Stimulated activated CD4-positive, alpha-beta T cell treated with anti-CD3 and anti-CD28 coated beads, Interleukin-1b, Interleukin-23, amount 100 ng/mL, for 48 hours (primary cell): ENCODE measurements around the gene SRSF7.
A peak's percentile ranks its signal among the peaks of the same experiment; 100 is the strongest.
"Not testable (repeated sequence)": the region's sequence is repeated elsewhere in the genome, so short reads cannot be mapped to it uniquely, and the experiment has no call there.

ENCODE experiments used
- DNase-seq: peaks from one replicate; pipeline ENCODE4 v3.0.0-alpha.2; 2020

SRSF7 gene

DNA sequence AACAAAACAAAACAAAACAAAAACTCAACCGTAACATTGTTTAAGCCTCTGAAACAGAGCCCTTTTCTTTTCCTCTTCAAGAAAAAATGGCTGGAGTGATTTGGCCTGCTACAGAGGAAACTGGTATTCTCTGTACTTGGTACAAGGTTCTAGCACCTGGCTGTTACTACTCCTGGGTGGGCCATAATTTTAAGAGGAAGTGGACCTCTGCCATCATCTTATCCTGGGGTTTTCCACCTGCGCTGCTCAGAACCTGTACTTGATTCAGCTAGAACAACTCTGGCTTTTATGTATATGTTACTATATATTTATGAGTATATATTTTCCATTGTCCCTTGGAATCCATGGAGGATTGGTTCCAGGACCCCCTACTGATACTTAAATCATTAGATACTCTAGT is 22.5 kb downstream of the SRSF7 start:
- no peak for DNase-seq

GRCh38 chr2:38727661-38728060 is 23.5 kb downstream of the SRSF7 start:
- DNase-seq = no peak

DNA sequence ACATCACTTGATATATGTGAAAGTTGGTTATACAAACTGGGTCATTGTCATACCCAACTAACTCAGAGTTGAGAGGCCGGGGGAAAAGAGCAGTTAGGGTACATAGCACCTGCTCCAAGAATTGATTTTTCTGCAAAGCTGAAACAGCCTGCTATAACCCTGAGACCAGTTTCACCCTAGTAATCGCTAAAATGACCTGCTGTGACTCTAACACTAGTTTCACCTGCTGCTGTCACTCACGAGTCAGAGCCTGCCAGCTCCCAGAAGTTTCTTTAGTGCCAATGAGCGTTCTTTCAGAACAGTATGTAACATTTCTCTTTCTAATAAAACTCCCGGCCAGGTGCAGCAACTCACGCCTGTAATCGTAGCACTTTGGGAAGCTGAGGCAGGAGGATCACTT is 28.0 kb downstream of the SRSF7 start:
- peak; percentile 38 for DNase-seq

DNA sequence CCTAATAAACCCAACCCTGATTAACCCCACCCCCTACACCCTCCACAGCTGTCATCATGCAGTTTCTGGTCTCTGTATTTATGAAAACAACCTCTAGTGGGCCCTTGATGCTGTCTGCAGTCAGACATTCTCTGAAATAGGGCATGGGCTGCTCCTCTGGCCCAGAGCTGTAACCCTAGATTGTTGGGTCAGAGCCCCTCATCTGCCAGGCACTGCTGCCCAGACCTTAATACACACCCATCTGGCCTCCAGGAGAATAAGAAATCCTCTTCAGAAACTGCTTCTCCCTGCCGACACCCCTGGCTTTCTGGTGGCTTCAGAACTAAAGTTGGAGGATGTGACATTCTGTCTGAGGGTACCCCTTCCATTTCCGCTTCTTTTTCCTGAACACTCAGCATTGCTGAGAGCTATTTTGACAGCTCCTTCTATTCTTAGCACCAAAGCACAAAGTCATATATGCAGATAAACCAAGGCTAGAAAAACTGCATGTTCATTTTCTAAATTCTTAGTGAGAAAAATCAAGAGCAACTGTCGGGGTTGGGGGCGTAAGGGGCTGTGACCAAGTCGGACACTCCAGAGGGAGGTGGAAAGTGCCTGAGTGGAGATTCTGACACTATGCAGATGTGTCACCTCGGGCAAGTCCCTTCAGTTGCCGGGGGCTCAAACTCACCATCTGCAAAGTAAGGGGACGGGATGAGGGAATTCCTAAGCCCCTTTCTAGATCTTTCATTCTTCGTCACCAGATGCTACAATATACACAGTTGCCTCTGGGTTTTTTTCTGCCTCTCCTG is 28.7 kb downstream of the SRSF7 start:
- DNase-seq = peak; percentile 74

- DNase-seq = no peak
These were observed 30.4 kb downstream of the SRSF7 start for GRCh38 chr2:38720613-38721241.

DNA sequence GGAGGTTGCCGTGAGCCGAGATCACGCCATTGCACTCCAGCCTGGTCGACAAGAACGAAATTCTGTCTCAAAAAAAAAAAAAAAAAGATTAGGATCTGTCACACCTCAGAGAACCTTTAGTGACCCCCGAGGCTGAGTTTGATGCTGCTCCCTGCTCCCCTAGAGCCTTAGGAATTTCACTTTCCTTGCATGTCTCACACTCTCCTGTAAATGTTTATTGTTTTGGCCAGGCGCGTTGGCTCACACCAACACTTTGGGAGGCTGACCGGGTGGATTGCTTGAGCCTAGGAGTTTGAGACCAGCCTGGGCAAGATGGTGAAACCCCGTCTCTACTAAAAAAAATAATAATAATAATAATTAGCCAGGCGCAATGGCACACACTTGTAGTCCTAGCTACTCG is 31.5 kb downstream of the SRSF7 start:
- no peak for DNase-seq

DNA sequence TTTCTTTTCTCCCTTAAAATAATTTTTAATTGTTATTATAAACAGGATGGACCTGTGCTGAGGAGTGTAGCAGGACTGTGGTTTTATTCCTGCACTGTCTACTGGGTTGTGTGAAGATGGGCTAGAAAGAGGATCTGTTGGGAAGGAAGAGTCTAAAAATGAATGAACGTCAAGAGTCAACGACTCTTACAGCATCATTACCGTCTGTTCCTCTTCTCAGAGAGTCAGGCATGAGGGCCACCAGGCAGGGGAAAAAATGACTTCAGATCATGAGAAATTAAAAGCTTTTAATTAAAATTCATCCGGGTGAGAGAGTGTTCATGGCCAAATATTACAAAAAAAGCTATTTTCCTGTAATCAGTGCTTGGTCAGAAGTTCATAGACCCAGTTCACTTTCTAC is 32.6 kb downstream of the SRSF7 start:
- no peak for DNase-seq

DNA sequence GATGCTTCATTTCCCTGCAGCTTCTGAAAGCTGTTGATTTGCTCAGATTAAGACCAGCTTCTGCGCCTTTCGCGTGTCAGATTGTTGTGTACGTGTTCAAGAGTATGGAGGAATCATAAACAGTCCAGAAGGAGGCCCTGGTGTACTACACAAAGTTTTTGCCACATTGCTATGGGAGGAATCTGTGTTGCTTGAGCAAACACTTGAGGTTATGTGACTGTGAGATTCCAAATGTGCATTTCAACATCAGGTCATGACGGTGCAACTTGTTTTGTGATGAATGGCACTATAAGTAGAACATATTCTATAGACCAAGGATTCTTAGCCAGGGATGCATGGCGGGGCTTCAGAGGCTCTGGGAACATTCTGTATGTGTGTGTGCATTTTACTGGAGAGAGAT is 35.0 kb downstream of the SRSF7 start:
- no peak for DNase-seq

GRCh38 chr2:38714941-38715340 is 36.2 kb downstream of the SRSF7 start:
- not testable (repeated sequence) for DNase-seq

- DNase-seq = no peak
These were observed 37.8 kb downstream of the SRSF7 start for GRCh38 chr2:38713338-38713737.

- no peak for DNase-seq
These were observed 38.3 kb downstream of the SRSF7 start for GRCh38 chr2:38712871-38713270.

- no peak for DNase-seq
These were observed 38.7 kb downstream of the SRSF7 start for GRCh38 chr2:38712413-38712812.

GRCh38 chr2:38711558-38711957 is 39.6 kb downstream of the SRSF7 start:
- no peak for DNase-seq

DNA sequence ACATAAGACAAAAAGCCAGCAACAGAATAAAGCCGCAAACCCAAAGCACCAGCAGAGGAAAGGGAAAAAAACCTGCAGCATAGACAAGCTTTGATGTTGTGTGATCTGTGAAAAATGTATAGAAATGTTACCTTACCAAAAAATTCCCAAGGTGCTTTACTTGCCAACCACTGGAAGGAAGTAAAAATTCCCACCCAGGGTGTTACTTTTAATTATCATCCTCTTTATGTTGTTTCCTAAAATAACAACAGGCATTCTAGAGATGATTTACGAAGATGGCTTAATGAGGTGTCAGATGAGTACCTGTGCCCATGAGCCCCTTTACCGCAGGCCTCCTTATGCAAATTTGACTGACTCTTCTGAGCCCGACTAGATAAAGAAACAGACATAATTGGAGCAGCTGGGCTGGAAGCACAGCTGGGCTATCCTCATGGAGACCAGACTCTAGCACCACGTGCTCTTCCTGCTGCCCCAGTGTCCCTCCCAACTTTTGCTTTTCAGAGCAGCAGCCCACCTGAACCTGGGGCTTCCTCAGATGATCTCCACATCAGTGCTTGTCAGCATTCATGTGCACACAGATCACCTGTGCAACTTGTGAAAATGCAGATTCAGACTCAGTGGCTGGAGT is 41.5 kb downstream of the SRSF7 start:
- DNase-seq = peak; percentile 46

DNA sequence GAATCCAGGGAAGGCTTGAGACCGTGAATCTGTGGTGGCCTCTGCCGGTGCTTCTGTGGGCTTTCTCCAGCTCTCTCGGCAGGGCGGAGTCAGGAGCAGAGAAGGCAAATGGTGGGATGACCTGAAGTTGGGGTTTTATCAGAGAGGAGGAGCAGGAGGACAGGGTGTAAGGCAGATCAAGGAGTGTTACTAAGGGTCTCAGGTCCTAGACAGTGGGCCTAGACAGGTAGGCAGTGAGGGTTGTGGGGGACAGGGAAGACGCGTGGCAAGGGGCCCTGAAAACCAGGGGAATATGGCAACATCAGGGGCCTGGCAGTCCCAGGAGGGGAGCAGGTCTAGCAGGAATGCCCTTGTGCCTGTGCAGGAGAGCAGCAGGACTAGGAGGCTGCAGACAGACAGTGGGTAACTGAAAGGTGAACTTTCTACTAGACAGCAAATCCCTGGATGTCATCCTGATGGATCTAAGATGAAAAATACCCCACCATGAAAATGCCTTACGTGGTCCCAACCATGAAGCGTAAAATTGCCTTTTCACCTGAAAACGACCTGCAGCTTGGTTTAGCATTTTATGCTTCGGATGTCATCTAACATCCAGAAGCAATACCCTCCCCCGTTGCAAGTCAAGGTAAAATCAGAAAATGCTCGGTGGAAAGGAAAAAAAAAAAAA is 42.1 kb downstream of the SRSF7 start:
- DNase-seq = no peak

GRCh38 chr2:38708491-38708890 is 42.7 kb downstream of the SRSF7 start:
- DNase-seq = not testable (repeated sequence)

- no peak for DNase-seq
These were observed 44.3 kb downstream of the SRSF7 start for GRCh38 chr2:38706846-38707345.

- no peak for DNase-seq
These were observed 46.5 kb downstream of the SRSF7 start for GRCh38 chr2:38704664-38705063.

GRCh38 chr2:38703336-38703735 is 47.8 kb downstream of the SRSF7 start:
- DNase-seq = not testable (repeated sequence)

- no peak for DNase-seq
These were observed 48.7 kb downstream of the SRSF7 start for GRCh38 chr2:38702413-38702812.

GRCh38 chr2:38701542-38701941 is 49.6 kb downstream of the SRSF7 start:
- no peak for DNase-seq

GRCh38 chr2:38700881-38701458 is 50.2 kb downstream of the SRSF7 start:
- DNase-seq = no peak
